Cardiac muscle cell (in vitro differentiated cells and primary cell): Measurements from ENCODE around the gene NEO1. TPM values are rescaled to one million over a fixed set of nuclear protein-coding genes. Genes with fewer than 3 reads are reported as not detected.
A peak's percentile ranks its signal among the peaks of the same experiment; 100 is the strongest.
"Not testable (repeated sequence)": the region's sequence is repeated elsewhere in the genome, so short reads cannot be mapped to it uniquely, and the experiment has no call there.

Source experiments
- DNase-seq, 2 donors: peaks; one replicate each; pipeline versions ENCODE4 v3.0.0 to v3.0.0-alpha.2; 2010 to 2017; ENCODE audit warnings: low read depth in 1 of 2, low spot score in 1 of 2
- H3K27ac ChIP-seq: fragments of 200-600 bp; sonication (generic); 2 replicates; pipeline ENCODE4 v1.5.1; 2016
- H3K27me3 ChIP-seq: fragments of 200-600 bp; sonication (generic); 2 replicates; pipeline ENCODE4 v1.6.0; 2016; ENCODE audit warnings: control low read depth
- H3K36me3 ChIP-seq: fragments of 200-600 bp; sonication (generic); 2 replicates; pipeline ENCODE4 v1.5.1; 2016; ENCODE audit warnings: control low read depth
- H3K4me1 ChIP-seq: fragments of 200-600 bp; sonication (generic); 2 replicates; pipeline ENCODE4 v1.8.1; 2017; ENCODE audit warnings: low read depth, mild to moderate bottlenecking, mixed run types
- H3K4me3 ChIP-seq: fragments of 200-600 bp; sonication (generic); 2 replicates; pipeline ENCODE4 v1.5.1; 2016; ENCODE audit warnings: mild to moderate bottlenecking
- H3K9me3 ChIP-seq: fragments of 200-600 bp; sonication (generic); 2 replicates; pipeline ENCODE4 v1.5.1; 2017; ENCODE audit warnings: low read depth, mild to moderate bottlenecking, control low read depth
- polyA plus RNA-seq: library from polyadenylated mRNA; unstranded; fragments of >200 nt; fragmentation: Nextera tagmentation; extraction: Ambion mirVana; gene quantifications from 2 replicates; pipeline ENCODE4 v1.2.1, GENCODE V29; 2016
- total RNA-seq: library from RNA; depleted of rRNA; stranded (reverse); fragments of >200 nt; gene quantifications from 2 replicates; pipeline ENCODE4 v1.2.3, GENCODE V29; 2016
- TF ChIP-seq, protein P1 (sequence below): IDR thresholded peaks from 2 replicates; pipeline ENCODE4 v1.5.1; 2012; ENCODE audit warnings: low read depth, mild to moderate bottlenecking, low read length

The NEO1 gene
- total and polyA plus RNA-seq, 2 experiments from 2014 or later = 12.9 to 37.4 TPM

DNA sequence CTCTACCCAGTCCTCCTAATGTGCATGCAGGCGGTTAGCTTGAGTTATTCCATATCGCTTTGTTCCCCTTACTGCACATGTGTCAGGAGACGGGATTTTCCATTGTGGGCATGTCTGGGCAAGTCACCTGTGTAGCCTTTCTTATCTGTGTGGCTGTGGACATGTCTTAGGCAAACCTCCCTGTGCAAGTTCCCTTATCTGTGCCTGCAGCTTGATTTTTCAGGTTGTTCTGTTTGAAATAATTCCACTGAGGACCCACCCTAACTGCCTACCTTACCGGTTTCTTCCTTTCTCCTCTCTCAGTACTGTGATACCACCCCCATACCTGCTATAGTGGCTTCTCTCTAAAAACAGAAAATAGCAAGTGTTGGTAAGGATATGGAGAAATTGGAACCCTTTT, 113.6 kb downstream of the NEO1 start:
- H3K4me3 ChIP-seq = no peak overlapping the region
- H3K9me3 ChIP-seq = no peaks in the 10 kb centered on the region
- no peaks in the 10 kb centered on the region for H3K27me3 ChIP-seq
- H3K4me1 ChIP-seq = no peaks in the 10 kb centered on the region
- H3K27ac ChIP-seq = no peak overlapping the region
- no peak for DNase-seq
- TF ChIP-seq, protein P1, sequence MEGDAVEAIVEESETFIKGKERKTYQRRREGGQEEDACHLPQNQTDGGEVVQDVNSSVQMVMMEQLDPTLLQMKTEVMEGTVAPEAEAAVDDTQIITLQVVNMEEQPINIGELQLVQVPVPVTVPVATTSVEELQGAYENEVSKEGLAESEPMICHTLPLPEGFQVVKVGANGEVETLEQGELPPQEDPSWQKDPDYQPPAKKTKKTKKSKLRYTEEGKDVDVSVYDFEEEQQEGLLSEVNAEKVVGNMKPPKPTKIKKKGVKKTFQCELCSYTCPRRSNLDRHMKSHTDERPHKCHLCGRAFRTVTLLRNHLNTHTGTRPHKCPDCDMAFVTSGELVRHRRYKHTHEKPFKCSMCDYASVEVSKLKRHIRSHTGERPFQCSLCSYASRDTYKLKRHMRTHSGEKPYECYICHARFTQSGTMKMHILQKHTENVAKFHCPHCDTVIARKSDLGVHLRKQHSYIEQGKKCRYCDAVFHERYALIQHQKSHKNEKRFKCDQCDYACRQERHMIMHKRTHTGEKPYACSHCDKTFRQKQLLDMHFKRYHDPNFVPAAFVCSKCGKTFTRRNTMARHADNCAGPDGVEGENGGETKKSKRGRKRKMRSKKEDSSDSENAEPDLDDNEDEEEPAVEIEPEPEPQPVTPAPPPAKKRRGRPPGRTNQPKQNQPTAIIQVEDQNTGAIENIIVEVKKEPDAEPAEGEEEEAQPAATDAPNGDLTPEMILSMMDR = no peak
- H3K36me3 ChIP-seq = no peaks in the 10 kb centered on the region

DNA sequence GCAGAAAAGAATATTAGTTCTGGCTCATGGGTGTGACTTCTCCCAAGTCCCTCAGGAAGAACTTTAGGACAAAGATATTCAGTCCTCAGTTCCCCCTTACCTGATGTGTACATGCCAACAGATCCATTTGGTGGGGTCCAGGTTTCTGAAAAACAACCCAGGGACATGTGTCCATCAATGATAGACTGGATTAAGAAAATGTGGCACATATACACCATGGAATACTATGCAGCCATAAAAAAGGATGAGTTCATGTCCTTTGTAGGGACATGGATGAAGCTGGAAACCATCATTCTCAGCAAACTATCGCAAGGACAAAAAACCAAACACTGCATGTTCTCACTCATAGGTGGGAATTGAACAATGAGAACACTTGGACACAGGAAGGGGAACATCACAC, 114.4 kb downstream of the NEO1 start:
- not testable (repeated sequence) for H3K27ac ChIP-seq, H3K9me3 ChIP-seq, H3K27me3 ChIP-seq, H3K4me3 ChIP-seq, H3K4me1 ChIP-seq, H3K36me3 ChIP-seq, DNase-seq

GRCh38 chr15:73168487-73168886, 116.2 kb downstream of the NEO1 start:
- Histone ChIP-seq H3K9me3 (no peaks in the 10 kb centered on the region), H3K36me3 (no peaks in the 10 kb centered on the region), H3K4me3 (no peak overlapping the region), H3K27me3 (no peaks in the 10 kb centered on the region), H3K27ac (no peak overlapping the region), H3K4me1 (no peaks in the 10 kb centered on the region)
- TF ChIP-seq, protein P1 = no peak
- no peak for DNase-seq

GRCh38 chr15:73171711-73172110, 119.4 kb downstream of the NEO1 start:
- H3K4me1 ChIP-seq = no peaks in the 10 kb centered on the region
- no peak overlapping the region for H3K4me3 ChIP-seq
- DNase-seq = no peak
- no peak overlapping the region for H3K27ac ChIP-seq
- no peaks in the 10 kb centered on the region for H3K9me3 ChIP-seq
- no peaks in the 10 kb centered on the region for H3K27me3 ChIP-seq
- TF ChIP-seq, protein P1 = no peak
- peaks cover 4% of the 10 kb centered on the region for H3K36me3 ChIP-seq

DNA sequence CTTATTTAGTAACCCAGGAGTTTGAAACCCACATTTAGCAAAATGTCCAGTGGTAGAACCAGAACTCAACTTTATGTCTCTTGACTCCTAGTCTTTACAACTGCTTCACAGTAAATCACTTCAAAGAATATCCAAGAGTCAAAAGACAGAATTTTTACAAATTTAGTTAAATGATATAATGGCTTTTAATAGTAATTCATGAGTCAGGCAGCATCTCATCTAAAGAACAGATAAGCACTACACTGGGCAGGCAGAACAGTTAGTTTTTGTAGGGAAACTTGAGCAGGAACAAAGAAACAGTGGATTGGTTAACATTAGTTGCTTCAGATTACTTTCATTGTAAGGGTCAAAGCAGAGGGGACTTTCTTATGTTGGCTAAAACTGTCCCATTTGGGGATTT, 120.2 kb downstream of the NEO1 start:
- H3K27ac ChIP-seq = no peak overlapping the region
- no peaks in the 10 kb centered on the region for H3K27me3 ChIP-seq
- H3K4me3 ChIP-seq = no peak overlapping the region
- H3K9me3 ChIP-seq = no peaks in the 10 kb centered on the region
- TF ChIP-seq, protein P1 = no peak
- DNase-seq = peak in 1 of 2 donors; percentile 15
- H3K4me1 ChIP-seq = no peaks in the 10 kb centered on the region
- H3K36me3 ChIP-seq = peaks cover 5% of the 10 kb centered on the region

DNA sequence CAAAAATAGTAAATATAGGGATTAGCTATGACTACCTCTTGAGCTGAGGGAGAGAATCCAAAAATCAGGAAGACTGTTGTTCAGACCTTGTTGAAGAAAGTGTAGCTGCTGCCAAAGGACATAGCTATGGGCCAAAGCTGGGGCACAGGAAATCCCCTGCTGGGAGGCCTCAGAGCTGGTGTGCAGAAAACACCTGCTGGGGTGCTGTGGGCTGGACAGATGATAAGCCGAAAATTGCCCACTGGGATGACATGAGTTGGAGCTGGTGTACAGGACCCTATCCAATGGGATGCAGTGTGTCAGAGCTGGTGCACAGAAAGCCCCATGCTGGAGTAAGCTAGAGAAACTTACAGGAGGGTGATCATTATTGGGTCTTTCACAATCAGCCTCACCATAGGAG, 121.9 kb downstream of the NEO1 start:
- DNase-seq = no peak
- H3K36me3 ChIP-seq = peaks cover 18% of the 10 kb centered on the region

More for the DNA sequence above, 121.9 kb downstream of the NEO1 start:
- H3K4me3 ChIP-seq = no peak overlapping the region
- H3K27me3 ChIP-seq = no peaks in the 10 kb centered on the region
- H3K4me1 ChIP-seq = no peaks in the 10 kb centered on the region
- no peak overlapping the region for H3K27ac ChIP-seq
- H3K9me3 ChIP-seq = no peaks in the 10 kb centered on the region
- TF ChIP-seq, protein P1 = no peak
